Measurements from ENCODE around the gene PRADC1.

Gene PRADC1

DNA sequence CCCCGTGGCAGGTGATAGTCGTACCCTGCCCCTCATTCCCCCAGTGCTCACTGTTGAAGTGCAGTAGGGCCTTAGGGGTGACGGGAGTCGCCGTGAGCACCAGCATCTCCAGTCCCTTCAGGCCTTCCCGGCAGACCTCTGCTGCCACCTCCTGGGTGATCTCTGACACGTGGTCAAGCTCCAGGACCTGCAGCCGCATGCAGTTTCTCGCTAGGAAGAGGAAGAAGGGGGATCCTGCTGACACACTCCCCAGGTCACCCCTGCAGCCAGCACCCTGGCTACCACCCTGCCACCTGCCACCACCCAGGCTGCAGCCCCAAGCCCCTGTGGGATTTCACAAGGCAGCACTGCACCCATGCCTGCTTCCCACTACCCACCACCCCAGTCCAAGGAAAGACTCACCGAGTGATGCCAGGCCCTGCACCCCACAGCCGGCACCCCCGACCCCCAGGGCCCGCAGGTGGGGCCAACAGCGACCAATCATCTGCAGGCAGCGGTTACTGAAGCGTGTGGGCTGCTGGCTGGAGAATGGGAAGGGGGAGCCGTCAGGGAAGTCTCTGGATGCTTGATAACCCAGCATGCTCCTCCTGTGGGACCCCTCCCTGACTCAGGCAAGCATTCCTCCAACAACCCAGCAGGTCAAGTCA lies 27.4 kb upstream of the PRADC1 start:
- Histone ChIP-seq H3K27me3 (ENCODE audit: control insufficient read depth in 3 of 3, insufficient read depth in 3 of 3, low read depth in 1 of 3, low read length in 3 of 3) (no peaks in the 10 kb centered on the region), H3K4me1 (ENCODE audit: control insufficient read depth in 2 of 2, insufficient read depth in 1 of 2, low read depth in 1 of 2, low read length in 2 of 2) (peaks cover 0 to 2% of the 10 kb centered on the region in 2 donors), H3K4ac (ENCODE audit: low read length) (peak overlapping the region; percentile 61), H4K91ac (ENCODE audit: low read depth, low read length, poor library complexity) (no peak overlapping the region), H3K79me1 (ENCODE audit: low read depth, low read length) (no peaks in the 10 kb centered on the region), H4K8ac (ENCODE audit: low read depth, low read length) (peak overlapping the region; percentile 79), H2AFZ (ENCODE audit: low read length) (no peak overlapping the region), H3K18ac (ENCODE audit: low read length) (peak overlapping the region; percentile 87), H3K4me2 (ENCODE audit: insufficient read depth, low read length, poor library complexity, severe bottlenecking) (no peak overlapping the region), H3K4me3 (ENCODE audit: low read length in 2 of 2) (no peak overlapping the region), H3K9ac (ENCODE audit: low read depth, low read length, poor library complexity) (peak overlapping the region; percentile 50), H2BK12ac (ENCODE audit: low read length) (no peak overlapping the region), H3K27ac (replicated peaks; ENCODE audit: low read length) (no peak overlapping the region), H3K36me3 (replicated peaks in 1 of 2; ENCODE audit: control insufficient read depth in 2 of 2, insufficient read depth in 2 of 2, low read length in 2 of 2) (peaks cover 6 to 15% of the 10 kb centered on the region in 2 donors), H2BK5ac (ENCODE audit: low read length) (no peak overlapping the region), H2BK15ac (ENCODE audit: low read length) (no peak overlapping the region), H3K23ac (ENCODE audit: low read depth, low read length, poor library complexity) (no peak overlapping the region), H2BK120ac (ENCODE audit: low read depth, low read length) (no peak overlapping the region), H3K9me3 (replicated peaks in 1 of 2; ENCODE audit: control insufficient read depth in 2 of 2, insufficient read depth in 1 of 2, low read depth in 1 of 2, low read length in 2 of 2) (no peaks in the 10 kb centered on the region), H3K14ac (ENCODE audit: low read length) (peak overlapping the region; percentile 21), H2AK5ac (ENCODE audit: low read depth, low read length) (peak overlapping the region; percentile 28)
- WGBS, 2 donors (ENCODE audit: extremely low coverage in 2 of 2, insufficient read length in 2 of 2, insufficient replicate concordance in 1 of 2) = no CpG with 5 or more reads among the region's 17 CpGs
- DNase-seq (ENCODE audit: low spot score) = no peak

DNA sequence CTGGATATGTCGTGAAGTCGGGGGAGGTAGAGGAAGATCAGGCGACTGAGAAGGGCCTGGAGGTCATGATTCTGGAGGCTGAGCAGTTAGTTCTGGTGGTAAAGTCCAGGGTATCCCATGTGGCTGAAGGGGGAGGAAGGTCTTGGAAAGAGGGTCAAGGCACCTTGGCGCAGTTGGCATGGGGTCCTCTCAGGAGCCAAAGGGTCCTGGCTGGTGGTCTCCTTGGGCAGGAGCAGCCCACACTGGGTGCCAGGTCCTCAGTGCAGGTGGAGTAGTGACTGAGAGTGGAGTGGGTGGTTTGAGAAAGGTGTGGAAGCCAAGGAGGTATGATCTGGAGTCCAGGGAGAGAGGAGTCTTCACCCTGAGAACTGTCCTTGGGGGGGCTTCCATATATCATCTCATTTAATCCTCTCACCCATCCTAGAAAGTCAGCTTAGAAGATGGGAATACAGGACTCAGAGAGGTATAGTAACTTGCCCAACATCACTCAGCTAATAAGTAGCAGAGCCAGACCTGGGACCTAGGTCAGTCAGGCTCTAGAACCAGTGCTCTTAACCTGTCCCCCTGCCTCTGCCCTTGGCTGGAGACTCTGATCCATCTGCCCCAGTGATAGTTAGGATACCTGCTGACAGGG lies 26.8 kb upstream of the PRADC1 start:
- Histone ChIP-seq H3K27me3 (ENCODE audit: control insufficient read depth in 3 of 3, insufficient read depth in 3 of 3, low read depth in 1 of 3, low read length in 3 of 3) (no peaks in the 10 kb centered on the region), H3K36me3 (replicated peaks in 1 of 2; ENCODE audit: control insufficient read depth in 2 of 2, insufficient read depth in 2 of 2, low read length in 2 of 2) (peaks cover 6 to 21% of the 10 kb centered on the region in 2 donors), H3K4ac (ENCODE audit: low read length) (no peak overlapping the region), H3K14ac (ENCODE audit: low read length) (no peak overlapping the region), H3K18ac (ENCODE audit: low read length) (no peak overlapping the region), H2BK120ac (ENCODE audit: low read depth, low read length) (no peak overlapping the region), H3K9me3 (replicated peaks in 1 of 2; ENCODE audit: control insufficient read depth in 2 of 2, insufficient read depth in 1 of 2, low read depth in 1 of 2, low read length in 2 of 2) (no peaks in the 10 kb centered on the region), H2BK5ac (ENCODE audit: low read length) (no peak overlapping the region), H3K4me1 (ENCODE audit: control insufficient read depth in 2 of 2, insufficient read depth in 1 of 2, low read depth in 1 of 2, low read length in 2 of 2) (peaks cover 0 to 4% of the 10 kb centered on the region in 2 donors), H2BK15ac (ENCODE audit: low read length) (no peak overlapping the region), H2AK5ac (ENCODE audit: low read depth, low read length) (peak overlapping the region; percentile 28), H2BK12ac (ENCODE audit: low read length) (no peak overlapping the region), H3K79me1 (ENCODE audit: low read depth, low read length) (no peaks in the 10 kb centered on the region), H3K23ac (ENCODE audit: low read depth, low read length, poor library complexity) (no peak overlapping the region), H3K4me3 (ENCODE audit: low read length in 2 of 2) (no peak overlapping the region), H4K8ac (ENCODE audit: low read depth, low read length) (peak overlapping the region; percentile 26), H3K27ac (replicated peaks; ENCODE audit: low read length) (no peak overlapping the region), H2AFZ (ENCODE audit: low read length) (no peak overlapping the region), H3K4me2 (ENCODE audit: insufficient read depth, low read length, poor library complexity, severe bottlenecking) (no peak overlapping the region), H4K91ac (ENCODE audit: low read depth, low read length, poor library complexity) (no peak overlapping the region), H3K9ac (ENCODE audit: low read depth, low read length, poor library complexity) (peak overlapping the region; percentile 16)
- DNase-seq (ENCODE audit: low spot score) = no peak
- WGBS, 2 donors (ENCODE audit: extremely low coverage in 2 of 2, insufficient read length in 2 of 2, insufficient replicate concordance in 1 of 2) = no CpG with 5 or more reads among the region's 4 CpGs

DNA sequence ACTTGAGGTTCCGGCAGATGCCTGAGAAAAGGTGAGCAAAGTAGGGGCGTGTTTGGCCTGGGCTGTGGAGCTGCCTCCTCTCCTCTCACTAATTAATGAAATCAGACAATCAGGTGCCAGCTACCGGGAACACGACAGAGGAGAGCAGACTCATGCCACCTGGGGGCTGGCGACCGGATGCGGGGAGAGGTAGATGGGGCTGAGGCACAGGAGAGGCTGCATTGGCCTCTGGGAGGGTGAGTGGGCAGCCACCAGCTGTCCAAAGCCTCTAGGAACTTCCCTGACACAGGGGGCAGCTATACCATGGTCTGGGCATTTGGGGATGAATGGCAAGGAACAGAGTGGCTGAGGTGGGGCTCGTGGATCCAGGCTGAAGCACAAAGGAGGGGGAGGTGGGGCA lies 26.2 kb upstream of the PRADC1 start:
- Histone ChIP-seq H2BK120ac (ENCODE audit: low read depth, low read length) (no peak overlapping the region), H2BK5ac (ENCODE audit: low read length) (no peak overlapping the region), H3K4me1 (ENCODE audit: control insufficient read depth in 2 of 2, insufficient read depth in 1 of 2, low read depth in 1 of 2, low read length in 2 of 2) (peaks cover 0 to 4% of the 10 kb centered on the region in 2 donors), H3K9ac (ENCODE audit: low read depth, low read length, poor library complexity) (no peak overlapping the region), H4K8ac (ENCODE audit: low read depth, low read length) (no peak overlapping the region), H2AK5ac (ENCODE audit: low read depth, low read length) (no peak overlapping the region), H4K91ac (ENCODE audit: low read depth, low read length, poor library complexity) (no peak overlapping the region), H2BK15ac (ENCODE audit: low read length) (no peak overlapping the region), H2BK12ac (ENCODE audit: low read length) (no peak overlapping the region), H3K4me2 (ENCODE audit: insufficient read depth, low read length, poor library complexity, severe bottlenecking) (no peak overlapping the region), H3K27ac (replicated peaks; ENCODE audit: low read length) (no peak overlapping the region), H3K27me3 (ENCODE audit: control insufficient read depth in 3 of 3, insufficient read depth in 3 of 3, low read depth in 1 of 3, low read length in 3 of 3) (no peaks in the 10 kb centered on the region), H2AFZ (ENCODE audit: low read length) (no peak overlapping the region), H3K36me3 (replicated peaks in 1 of 2; ENCODE audit: control insufficient read depth in 2 of 2, insufficient read depth in 2 of 2, low read length in 2 of 2) (peaks cover 9 to 27% of the 10 kb centered on the region in 2 donors), H3K4ac (ENCODE audit: low read length) (no peak overlapping the region), H3K23ac (ENCODE audit: low read depth, low read length, poor library complexity) (no peak overlapping the region), H3K9me3 (replicated peaks in 1 of 2; ENCODE audit: control insufficient read depth in 2 of 2, insufficient read depth in 1 of 2, low read depth in 1 of 2, low read length in 2 of 2) (no peaks in the 10 kb centered on the region), H3K18ac (ENCODE audit: low read length) (no peak overlapping the region), H3K14ac (ENCODE audit: low read length) (no peak overlapping the region), H3K79me1 (ENCODE audit: low read depth, low read length) (no peaks in the 10 kb centered on the region), H3K4me3 (ENCODE audit: low read length in 2 of 2) (no peak overlapping the region)
- no peak for DNase-seq (ENCODE audit: low spot score)
- no CpG with 5 or more reads among the region's 8 CpGs for WGBS, 2 donors (ENCODE audit: extremely low coverage in 2 of 2, insufficient read length in 2 of 2, insufficient replicate concordance in 1 of 2)

DNA sequence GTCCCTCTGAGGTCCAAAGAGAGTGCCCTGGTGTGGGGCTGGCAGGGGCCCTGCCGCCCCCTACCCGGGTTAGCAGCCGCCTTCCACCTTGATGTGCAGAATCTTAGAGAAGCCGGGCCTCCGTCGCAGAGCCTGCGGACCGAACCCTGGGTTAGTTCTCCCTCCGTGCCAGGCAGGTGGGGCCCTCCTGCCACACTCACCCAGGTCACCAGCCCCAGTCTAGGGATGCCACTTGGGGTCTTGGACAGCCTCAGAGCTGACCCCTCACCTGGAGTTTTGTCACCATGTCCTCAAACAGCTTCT lies 25.8 kb upstream of the PRADC1 start:
- Histone ChIP-seq H4K91ac (ENCODE audit: low read depth, low read length, poor library complexity) (no peak overlapping the region), H2BK120ac (ENCODE audit: low read depth, low read length) (no peak overlapping the region), H3K4me1 (ENCODE audit: control insufficient read depth in 2 of 2, insufficient read depth in 1 of 2, low read depth in 1 of 2, low read length in 2 of 2) (peaks cover 0 to 4% of the 10 kb centered on the region in 2 donors), H3K4ac (ENCODE audit: low read length) (no peak overlapping the region), H3K36me3 (replicated peaks in 1 of 2; ENCODE audit: control insufficient read depth in 2 of 2, insufficient read depth in 2 of 2, low read length in 2 of 2) (peaks cover 13 to 31% of the 10 kb centered on the region in 2 donors), H3K14ac (ENCODE audit: low read length) (no peak overlapping the region), H3K27me3 (ENCODE audit: control insufficient read depth in 3 of 3, insufficient read depth in 3 of 3, low read depth in 1 of 3, low read length in 3 of 3) (no peaks in the 10 kb centered on the region), H3K4me2 (ENCODE audit: insufficient read depth, low read length, poor library complexity, severe bottlenecking) (no peak overlapping the region), H3K79me1 (ENCODE audit: low read depth, low read length) (no peaks in the 10 kb centered on the region), H3K23ac (ENCODE audit: low read depth, low read length, poor library complexity) (no peak overlapping the region), H3K9me3 (replicated peaks in 1 of 2; ENCODE audit: control insufficient read depth in 2 of 2, insufficient read depth in 1 of 2, low read depth in 1 of 2, low read length in 2 of 2) (no peaks in the 10 kb centered on the region), H3K27ac (replicated peaks; ENCODE audit: low read length) (no peak overlapping the region), H3K4me3 (ENCODE audit: low read length in 2 of 2) (no peak overlapping the region), H2BK5ac (ENCODE audit: low read length) (no peak overlapping the region), H3K18ac (ENCODE audit: low read length) (no peak overlapping the region), H4K8ac (ENCODE audit: low read depth, low read length) (no peak overlapping the region), H3K9ac (ENCODE audit: low read depth, low read length, poor library complexity) (no peak overlapping the region), H2BK15ac (ENCODE audit: low read length) (no peak overlapping the region), H2AK5ac (ENCODE audit: low read depth, low read length) (no peak overlapping the region), H2BK12ac (ENCODE audit: low read length) (no peak overlapping the region), H2AFZ (ENCODE audit: low read length) (no peak overlapping the region)
- no peak for DNase-seq (ENCODE audit: low spot score)
- no CpG with 5 or more reads among the region's 9 CpGs for WGBS, 2 donors (ENCODE audit: extremely low coverage in 2 of 2, insufficient read length in 2 of 2, insufficient replicate concordance in 1 of 2)

Data from neuronal stem cell (in vitro differentiated cells).